IPS DF 4.7 (cell line): ENCODE data around the gene RAD9A.

Experiments used
- DNase-seq: peaks from one replicate; pipeline ENCODE4 v3.0.0-alpha.2; 2013; ENCODE audit warnings: low spot score; ENCODE audit errors: extremely low read depth

Gene RAD9A

DNA sequence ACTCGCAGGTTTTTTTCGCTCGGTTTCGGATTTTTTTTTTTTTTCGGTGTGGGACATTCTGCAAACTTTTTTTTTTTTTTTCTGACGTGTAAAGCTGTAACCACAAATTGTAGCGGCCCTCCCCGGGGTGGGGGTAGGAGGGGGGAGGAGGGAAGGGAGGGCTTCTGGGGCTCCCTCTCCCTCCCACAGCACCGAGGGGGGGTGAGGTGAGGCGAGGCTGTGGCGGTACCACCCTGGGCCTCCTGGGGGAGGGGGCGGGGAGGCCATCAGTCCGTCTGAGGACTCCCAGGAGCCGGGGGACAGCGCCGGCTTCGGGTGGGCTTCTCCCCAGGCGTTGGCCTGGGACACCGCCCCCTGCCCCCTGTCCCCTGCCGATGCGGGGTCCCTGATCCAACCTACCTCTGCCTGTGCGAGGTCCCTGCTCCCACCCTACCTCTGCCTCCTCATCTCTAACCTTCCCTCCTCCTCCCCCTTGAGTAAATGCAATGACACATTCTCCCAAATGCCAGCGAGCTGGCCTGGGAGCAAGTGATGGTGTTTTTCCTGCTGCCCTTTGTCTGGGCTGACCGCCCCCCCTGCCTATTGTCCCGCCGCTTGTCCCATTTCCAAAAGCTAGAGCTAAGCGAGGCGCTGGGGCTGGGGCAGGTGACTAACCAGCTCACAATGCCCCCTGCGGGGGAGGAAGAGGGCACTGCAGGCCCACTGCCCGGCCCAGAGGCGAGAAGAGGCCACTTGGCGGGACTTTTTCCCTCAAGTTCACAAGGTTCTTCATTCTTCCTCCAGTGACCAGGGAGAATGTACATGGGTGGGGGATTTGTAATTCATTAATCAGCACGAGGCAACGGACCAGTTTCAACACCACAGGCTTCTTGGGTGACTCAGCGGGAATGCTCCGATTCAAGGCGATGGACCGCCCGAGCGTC, 17.9 kb upstream of the RAD9A start:
- no peak for DNase-seq

- DNase-seq = no peak
Observed at GRCh38 chr11:67374571-67375281, 17.1 kb upstream of the RAD9A start.

DNA sequence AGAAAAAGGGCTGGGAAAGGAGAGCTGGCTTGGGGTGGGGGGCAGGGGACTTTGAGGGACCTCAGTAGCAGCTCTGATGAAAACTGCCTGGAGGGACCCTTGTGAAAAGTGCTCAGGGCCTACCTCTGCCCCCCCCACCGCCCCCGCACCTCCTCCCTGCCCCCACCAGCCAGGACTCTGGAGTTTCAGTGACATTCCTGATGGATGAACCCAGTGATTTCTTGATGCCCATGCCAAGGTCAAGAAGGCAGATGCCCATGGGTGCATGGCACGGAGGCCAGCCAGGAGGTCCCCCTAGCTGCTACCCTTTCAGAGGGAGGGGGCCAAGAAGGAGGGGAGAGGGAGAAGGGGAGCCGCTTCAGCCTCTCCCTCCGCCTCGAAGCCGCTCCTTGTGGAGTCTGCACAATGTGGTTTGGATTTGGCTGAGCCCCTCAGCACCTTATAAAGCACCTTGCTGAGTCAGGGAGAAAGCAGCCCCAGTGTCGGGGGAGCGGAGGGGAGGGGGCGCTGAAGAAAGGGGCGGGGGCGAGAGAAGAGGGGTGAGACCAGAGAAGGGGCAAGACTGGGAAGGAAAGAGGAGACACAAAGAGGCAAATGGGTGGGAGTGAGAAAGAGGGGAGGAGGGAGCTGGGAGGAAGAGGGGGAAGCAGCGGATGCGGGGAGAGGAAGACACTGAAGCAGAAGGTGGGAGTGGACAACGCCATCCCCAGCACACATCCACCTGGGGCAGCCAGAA, 16.3 kb upstream of the RAD9A start:
- DNase-seq = no peak

DNA sequence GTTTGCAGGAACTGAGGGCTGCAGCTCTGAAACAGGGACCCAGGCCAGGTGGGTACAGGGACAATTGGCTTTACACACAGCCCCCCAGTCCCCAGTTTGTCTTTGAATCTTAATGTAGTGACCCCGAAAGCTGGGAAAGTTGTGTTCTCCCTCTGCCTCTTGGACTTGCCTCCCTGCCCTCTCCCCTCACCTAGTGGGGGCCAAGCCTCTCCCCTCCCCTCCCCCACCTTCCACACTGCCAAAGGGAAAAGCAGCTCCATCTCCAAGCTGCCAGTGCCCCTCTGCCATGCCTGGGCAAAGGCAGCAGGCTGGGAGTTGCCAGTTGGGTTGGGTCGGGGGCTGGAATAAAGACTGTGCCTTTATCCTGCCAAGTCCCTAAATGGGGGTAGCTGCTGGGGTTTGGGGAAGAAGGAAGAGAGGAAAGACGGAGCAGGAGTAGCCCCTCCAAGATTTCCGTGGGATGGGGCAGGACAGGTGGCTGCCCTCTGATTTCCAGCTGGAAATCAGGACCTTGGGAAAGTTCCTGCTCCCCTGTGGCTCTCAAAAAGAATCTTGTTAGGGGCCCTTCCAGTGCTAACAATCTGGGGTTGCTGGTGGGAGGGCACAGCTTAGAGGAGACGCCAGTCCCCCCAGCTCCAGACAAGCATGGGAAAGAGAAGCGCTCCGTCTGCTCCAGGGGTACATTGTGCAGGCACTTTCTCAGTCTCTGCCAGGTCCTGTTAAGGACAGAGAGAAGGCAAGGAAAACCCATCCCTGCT, 15.5 kb upstream of the RAD9A start:
- no peak for DNase-seq

DNA sequence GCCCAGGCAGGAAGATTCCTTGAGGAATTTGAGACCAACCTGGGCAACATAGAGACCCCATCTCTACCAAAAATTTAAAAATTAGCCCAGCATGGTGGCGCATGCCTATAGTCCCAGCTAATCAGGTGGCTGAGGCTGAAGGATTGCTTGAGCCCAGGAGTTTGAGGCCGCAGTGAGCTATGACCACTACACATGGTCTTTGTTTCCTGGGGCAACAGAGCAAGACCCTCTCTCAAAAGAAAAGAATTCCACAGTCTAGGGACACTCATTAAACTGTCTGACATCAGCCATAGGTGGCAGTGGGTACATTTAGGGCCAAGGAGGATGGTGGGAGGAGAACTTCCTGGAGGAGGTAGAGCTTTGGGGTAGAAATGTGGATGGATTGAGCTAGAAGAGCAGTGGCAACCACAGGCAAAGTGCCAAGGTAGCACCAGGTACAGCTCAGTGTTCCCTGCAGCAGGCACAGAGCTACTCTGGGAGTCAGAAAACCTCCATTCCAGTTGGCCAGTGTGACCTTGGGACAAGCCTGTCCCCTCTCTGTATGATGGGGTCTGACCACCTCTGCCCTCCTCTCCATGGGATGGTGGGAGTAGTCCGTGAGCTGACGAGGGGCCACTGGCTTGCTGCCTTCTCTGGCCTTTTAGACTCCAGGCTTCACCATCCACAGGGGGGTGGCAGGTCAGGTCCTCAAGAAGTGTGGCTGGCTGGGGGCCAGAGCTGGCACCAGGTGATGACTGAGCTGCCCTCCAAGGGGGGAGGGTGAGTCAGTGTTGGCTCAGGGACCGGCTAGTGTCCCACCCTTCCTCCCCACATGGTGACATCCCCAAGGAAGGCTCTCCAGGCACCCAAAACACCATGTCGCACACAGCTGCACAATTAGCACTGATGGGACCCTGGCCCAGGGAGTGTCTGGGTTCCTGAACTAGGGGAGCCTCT, 14.6 kb upstream of the RAD9A start:
- no peak for DNase-seq

- no peak for DNase-seq
Observed at GRCh38 chr11:67378544-67378943, 13.2 kb upstream of the RAD9A start.

GRCh38 chr11:67379061-67380058, 12.4 kb upstream of the RAD9A start:
- no peak for DNase-seq

- no peak for DNase-seq
Observed at GRCh38 chr11:67381244-67381972, 10.4 kb upstream of the RAD9A start.

- DNase-seq = no peak
Observed at GRCh38 chr11:67382276-67383136, 9.3 kb upstream of the RAD9A start.

GRCh38 chr11:67384851-67385366, 6.9 kb upstream of the RAD9A start:
- DNase-seq = no peak

- no peak for DNase-seq
Observed at GRCh38 chr11:67387069-67387468, 4.7 kb upstream of the RAD9A start.

DNA sequence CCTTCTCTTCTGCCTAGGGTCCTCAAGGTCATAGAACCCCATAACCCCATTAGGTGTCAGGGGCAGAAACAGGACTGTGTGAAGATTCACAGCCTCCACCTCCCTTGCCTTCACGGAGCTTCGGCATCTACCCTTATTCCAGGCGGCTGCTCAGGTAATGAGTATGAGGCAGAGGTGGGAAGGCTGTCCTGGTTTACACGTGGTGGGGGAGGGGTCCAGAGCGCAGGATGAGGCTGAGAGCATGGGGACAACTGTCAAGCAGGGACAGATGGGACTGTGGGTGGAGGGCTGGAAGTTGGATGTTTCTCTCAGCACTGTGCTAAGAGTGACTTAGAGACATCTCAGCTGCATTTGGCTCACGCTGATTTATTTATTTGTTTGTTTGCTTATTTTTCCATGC, 4.3 kb upstream of the RAD9A start:
- DNase-seq = no peak

DNA sequence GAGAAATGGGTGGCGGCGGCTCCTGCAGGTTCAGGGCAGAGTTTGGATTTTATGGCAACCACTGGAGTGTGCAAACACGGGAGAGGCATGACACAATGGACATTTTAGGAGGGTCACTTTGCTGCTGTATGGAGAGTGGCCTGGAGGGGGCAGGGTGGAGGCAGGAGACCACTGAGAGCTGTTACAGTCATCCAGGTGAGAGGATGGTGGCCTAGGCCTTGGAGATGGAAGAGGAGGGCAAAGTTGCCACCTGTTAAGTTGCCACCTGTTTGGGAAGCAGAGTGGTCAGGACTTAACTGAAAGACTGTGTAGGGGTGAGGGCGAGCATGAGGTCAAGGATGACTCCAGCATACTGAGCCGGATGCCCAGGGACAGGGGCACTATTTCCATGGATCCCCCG, 2.3 kb upstream of the RAD9A start:
- no peak for DNase-seq

DNA sequence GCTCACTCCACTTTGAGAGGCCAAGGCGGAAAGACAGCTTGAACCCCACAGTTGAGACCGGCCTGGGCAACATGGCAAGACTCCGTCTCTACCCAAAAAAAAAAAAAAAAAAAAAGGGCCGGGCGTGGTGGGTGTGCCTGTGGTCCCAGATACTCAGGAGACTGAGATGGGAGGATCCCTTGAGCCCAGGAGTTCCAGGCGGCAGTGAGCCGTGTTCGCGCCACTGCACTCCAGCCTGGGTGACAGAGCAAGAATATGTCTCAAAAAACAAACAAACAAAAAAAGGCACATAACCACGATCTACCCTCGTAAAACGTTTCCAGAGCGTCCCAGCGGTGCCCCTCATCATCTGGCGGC, 861 bp upstream of the RAD9A start:
- no peak for DNase-seq

- no peak for DNase-seq
Observed at GRCh38 chr11:67392183-67392715, 463 bp downstream of the RAD9A start.

DNA sequence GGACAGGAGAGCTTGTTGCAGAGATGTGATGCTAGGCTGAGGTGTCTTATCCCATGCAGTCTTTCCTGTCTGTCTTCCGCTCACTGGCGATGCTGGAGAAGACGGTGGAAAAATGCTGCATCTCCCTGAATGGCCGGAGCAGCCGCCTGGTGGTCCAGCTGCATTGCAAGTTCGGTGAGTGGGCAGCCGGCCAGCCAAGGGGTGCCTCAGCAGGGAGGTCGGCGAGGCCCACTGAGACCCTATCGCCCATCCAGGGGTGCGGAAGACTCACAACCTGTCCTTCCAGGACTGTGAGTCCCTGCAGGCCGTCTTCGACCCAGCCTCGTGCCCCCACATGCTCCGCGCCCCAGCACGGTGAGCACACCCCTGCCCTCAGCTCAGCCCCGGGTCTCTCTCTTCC, 1.7 kb downstream of the RAD9A start:
- no peak for DNase-seq

DNA sequence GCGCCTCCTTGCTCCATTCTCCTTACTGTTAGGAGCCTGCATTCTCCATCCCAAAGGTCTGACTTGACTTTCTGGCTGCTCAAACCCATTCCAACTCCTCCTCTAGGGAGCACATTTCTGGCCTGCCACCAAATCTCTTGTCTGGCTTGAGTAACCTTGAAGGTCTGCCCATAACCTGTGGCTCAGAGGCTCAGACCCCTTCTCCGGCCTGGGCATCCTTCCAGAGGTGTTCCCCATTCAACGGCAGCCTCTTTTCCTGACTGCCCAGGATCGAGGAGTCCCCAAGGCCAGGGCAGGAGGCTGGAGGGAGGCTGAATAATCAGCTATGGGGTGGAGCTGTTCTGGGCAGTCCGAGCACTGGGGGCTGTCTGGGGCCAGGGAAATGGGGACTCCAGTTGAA, 2.2 kb downstream of the RAD9A start:
- no peak for DNase-seq
